Stomach (tissue), 4 donors: Measurements from ENCODE around the gene JAKMIP2.

ENCODE experiments used
- POLR2A ChIP-seq, 4 donors: fragments of 450-650 bp; IDR thresholded peaks; one replicate each; pipeline ENCODE4 v1.6.1; 2016; ENCODE audit warnings: antibody characterized with exemption in 4 of 4, control low read depth in 2 of 4, mild to moderate bottlenecking in 1 of 4, moderate library complexity in 1 of 4
- TF ChIP-seq, protein P1 (sequence below), 7 experiments: fragments of 450-650 bp in 4 of 7; fragments of 200-600 bp in 3 of 7; sonication (generic) in 3 of 7; IDR thresholded peaks; one replicate each; pipeline ENCODE4 v1.5.1; 2016 to 2019; ENCODE audit warnings: antibody characterized with exemption in 7 of 7, control low read depth in 2 of 7, mild to moderate bottlenecking in 1 of 7

DNA sequence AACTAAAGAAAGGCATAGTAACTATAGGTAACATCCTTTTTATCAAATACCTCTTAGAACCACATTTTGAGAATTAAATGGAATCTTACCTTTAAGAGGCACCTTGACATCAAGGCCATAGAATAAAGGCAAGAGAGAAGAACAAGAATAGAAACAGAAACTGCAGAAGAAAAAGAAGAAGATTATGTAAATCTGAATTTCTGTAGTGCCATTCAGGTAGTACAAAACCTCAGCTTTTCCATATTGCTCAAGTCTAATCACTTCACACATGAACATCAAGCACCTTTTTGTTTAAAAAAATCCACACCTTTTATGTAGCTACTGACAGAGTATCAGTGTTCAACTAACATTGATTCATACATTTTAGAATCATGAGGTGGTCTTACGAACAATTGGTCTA is 180.9 kb downstream of the JAKMIP2 start:
- TF ChIP-seq, protein P1, sequence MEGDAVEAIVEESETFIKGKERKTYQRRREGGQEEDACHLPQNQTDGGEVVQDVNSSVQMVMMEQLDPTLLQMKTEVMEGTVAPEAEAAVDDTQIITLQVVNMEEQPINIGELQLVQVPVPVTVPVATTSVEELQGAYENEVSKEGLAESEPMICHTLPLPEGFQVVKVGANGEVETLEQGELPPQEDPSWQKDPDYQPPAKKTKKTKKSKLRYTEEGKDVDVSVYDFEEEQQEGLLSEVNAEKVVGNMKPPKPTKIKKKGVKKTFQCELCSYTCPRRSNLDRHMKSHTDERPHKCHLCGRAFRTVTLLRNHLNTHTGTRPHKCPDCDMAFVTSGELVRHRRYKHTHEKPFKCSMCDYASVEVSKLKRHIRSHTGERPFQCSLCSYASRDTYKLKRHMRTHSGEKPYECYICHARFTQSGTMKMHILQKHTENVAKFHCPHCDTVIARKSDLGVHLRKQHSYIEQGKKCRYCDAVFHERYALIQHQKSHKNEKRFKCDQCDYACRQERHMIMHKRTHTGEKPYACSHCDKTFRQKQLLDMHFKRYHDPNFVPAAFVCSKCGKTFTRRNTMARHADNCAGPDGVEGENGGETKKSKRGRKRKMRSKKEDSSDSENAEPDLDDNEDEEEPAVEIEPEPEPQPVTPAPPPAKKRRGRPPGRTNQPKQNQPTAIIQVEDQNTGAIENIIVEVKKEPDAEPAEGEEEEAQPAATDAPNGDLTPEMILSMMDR (IDR thresholded peaks at IDR 0.05), result no peak
- no peak for TF ChIP-seq POLR2A (IDR thresholded peaks at IDR 0.05)
